DMS153 treated with DMSO at 0.1 percent for 48 hours (cell line): ENCODE measurements around the gene KLHL13.
A peak's percentile ranks its signal among the peaks of the same experiment; 100 is the strongest.
"Not testable (repeated sequence)": the region's sequence is repeated elsewhere in the genome, so short reads cannot be mapped to it uniquely, and the experiment has no call there.

ENCODE experiments used
- DNase-seq: peaks from one replicate; lab custom pipeline; 2025; ENCODE audit not compliant: unreplicated experiment; lab: John Stamatoyannopoulos, UW

The KLHL13 gene

DNA sequence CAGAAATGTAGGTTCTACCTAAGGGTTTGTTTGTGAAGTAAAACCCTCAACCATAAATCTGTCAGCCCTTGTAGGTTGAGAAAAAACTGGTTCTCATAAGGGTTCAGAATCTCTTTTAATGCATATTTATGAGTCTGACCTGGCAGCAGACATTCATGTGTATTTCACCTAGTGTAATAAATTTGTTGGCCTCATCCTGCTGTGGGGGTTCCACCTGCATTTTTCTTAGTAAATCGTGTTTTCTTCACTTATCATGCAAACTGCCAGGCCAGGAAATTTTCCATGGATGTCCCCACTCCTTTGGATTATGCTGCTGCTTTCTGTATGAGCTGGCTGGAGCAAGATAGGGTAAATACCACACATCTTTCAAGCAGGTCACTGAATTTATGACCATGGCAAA is 42.4 kb downstream of the KLHL13 start:
- DNase-seq, result no peak

DNA sequence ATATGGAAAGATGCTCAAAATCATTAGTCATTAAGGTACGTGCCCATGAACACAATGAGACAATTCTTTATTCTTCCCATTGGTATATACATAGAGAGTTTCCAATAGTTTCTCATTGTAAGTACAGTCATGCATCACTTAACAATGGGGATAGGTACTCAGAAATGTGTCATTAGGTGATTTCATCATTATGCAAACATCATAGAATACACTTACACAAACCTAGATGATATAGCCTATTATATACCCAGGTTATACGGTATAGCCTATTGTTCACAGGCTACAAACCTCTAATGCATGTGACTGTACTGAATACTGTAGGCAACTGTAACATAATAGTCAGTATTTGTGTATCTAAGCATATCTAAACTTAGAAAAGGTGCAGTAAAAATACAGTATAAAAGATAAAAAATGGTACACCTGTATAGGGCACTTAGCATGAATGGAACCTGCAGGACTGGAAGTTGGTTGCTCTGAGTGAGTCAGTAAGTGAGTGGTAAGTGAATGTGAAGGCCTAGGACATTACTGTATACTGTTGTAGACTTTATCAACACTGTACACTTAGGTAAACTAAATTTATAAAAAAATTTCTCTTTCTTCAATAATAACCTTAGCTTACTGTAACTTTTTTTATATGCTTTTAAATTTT is 49.6 kb downstream of the KLHL13 start:
- peak; percentile 50 for DNase-seq

- DNase-seq, result no peak
Measured at GRCh38 chrX:118062817-118063615, 53.6 kb downstream of the KLHL13 start.

DNA sequence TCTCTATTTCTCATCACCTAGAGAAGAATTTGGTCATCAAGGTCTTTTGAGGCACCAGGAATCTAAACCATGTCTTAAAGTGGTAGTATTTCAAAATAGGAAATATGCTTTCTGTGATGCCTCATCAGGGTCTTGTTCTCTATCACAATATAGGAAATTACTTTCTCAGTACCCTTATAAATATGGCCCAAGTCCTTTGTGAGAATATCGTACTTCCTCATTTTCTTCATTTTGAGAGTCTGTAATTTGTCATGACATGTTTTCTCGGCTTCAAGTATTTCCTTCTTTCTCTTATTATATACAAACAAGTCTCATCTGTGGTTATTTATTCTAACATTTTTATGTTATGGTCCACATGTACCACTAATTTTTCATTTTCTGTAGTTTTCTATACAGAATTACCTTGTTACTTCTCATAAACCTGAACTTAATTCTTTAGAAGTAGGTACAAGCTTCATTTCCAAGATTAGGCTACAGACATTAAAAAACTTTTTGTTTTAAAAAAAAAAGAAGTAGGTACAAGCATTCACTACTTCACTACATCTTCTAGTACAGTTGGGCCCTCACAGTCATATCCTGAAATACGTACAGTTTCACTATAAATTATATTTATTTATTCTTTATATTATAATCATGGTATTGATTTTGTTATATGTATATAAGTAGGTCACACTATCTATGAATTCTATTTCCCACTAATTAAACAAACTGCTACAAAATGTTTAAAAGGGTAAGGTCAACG is 54.4 kb downstream of the KLHL13 start:
- no peak for DNase-seq

GRCh38 chrX:118058924-118059323 is 57.7 kb downstream of the KLHL13 start:
- DNase-seq, result no peak

GRCh38 chrX:118056870-118057269 is 59.7 kb downstream of the KLHL13 start:
- DNase-seq, result no peak

GRCh38 chrX:118049713-118050112 is 66.9 kb downstream of the KLHL13 start:
- DNase-seq, result no peak

DNA sequence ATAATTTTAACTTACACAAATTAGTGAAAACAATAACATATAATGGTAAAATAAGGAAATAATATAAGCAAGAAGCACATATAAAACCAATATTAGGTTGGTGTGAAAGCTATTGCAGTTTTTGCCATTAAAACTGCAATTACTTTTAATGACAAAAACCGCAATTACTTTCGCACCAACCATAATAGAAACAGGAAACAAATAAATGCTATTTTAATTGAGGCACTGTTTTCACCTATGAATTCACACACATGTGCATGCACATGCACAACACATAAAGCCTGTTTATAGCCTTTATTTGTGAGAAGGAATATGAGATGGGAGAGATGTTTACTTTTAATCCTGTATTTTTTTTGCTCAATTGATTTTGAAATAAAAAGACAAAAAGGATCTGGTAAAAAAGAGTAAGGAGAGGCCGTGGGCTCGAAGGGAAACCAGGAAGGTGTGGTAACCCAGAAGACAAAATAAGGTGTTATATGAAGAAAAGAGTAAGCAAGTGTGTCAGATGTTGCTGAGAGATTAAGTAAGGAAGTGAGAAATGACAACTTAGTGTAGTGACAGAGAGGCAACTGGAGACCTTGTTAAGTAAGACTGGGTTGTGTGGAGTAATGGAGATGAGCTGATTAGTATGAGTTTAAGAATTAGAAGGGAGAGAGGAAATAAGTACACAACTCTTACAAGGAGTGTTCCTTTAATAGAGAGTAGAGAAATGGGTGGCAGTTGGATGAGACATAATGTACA is 69.0 kb downstream of the KLHL13 start:
- DNase-seq, result no peak

DNA sequence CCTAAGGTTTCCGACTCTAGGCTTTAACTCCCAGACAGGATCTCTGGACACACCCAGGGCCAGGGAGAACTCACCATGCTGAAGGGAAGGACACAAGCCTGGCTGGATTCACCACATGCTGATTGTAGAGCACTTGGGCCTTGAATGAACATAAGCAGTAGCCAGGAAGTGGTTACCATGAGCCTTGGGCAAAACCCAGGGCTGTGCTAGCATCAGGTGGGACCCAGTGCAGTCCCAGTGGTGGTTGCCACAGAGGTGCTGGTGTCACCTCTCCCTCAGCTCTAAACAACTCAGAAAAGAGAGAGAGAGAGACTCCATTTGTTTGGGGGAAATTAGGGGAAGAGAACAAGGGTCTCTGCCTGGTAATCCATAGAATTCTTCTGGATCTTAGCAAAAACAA is 77.0 kb downstream of the KLHL13 start:
- DNase-seq, result no peak

DNA sequence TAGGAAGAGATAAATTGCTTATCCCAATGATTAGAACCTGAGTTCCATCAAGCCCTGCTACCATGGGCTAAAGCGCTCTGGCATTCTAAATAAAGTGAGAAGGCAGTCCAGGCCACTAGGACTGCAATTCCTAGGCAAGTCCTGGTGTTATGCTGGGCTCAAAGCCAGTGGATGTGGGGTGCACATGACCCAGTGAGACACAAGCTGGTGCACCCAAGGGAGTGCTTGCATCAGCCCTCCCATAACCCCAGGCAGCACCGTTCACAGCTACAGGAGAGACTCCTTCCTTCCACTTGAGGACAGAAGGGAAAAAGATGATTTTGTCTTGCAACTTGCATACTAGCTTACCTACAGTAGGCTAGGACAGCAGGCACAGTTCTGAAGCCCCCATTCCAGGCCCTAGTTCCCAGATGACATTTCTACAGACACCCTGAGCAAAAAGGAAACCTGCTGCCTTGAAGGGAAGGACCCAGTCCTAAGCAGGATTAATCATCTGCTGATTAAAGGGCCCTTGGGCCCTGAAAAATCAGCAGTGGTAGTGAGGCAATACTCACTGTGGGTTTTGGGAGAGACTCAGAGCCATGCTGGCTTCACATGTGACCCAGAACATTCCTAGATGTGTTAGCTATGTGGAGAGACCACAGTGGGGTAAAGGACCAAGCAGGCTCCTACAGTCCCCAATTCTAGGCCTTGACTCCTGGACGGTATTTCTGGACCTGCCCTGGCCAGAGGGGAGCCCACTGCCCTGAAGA is 77.8 kb downstream of the KLHL13 start:
- no peak for DNase-seq

DNA sequence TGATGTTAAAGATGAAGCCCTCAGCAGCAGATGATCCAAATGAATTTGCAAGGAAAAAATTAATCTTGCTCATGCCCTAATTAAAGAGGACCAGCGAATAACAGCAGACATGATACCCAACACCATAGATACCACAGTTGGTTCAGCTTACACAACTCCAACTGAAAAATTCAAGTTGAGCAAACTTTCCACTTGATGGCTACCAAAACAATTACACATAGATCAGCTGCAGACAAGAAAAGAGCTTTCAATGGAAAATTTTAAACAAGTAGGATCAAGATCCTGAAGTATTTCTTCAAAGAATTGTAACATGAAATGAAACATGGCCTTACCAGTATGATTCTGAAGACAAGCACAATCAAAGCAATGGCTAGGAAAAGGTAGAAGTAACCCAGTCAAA is 90.0 kb downstream of the KLHL13 start:
- DNase-seq, result no peak

DNA sequence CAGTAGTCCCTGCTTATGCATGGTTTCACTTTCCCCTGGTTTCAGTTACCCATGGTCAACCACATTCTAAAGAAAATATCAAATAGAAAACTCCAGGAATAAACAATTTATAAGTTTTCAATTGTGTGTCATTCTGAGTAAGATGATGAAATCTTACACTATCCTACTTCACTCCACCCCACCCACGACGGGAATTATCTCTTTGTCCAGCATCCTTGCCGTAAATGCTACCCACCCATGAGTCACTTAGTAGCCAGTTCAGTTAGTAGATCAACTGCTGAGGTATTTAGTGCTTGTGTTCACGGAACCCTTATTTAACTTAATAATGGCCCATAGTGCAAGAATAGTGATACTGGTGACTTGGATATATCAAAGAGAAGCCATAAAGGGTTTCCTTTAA is 91.4 kb downstream of the KLHL13 start:
- DNase-seq, result no peak

DNA sequence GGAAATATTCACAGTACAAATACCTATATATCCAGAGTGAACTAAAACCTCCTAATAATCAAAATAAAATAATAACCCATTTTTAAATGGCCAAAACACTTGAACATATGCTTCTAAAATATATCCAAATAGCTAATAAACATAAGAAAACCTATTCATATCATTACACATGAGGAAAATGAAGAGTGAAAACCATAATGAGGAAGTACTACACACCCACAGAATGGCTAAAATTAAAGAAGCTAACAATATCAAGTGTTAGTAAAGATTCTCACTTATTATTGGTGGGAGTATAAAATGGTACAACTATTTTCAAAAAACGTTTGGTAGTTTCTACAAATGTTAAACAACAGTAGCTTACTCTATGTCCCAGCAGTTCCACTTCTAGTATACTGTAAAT is 92.1 kb downstream of the KLHL13 start:
- DNase-seq, result no peak

DNA sequence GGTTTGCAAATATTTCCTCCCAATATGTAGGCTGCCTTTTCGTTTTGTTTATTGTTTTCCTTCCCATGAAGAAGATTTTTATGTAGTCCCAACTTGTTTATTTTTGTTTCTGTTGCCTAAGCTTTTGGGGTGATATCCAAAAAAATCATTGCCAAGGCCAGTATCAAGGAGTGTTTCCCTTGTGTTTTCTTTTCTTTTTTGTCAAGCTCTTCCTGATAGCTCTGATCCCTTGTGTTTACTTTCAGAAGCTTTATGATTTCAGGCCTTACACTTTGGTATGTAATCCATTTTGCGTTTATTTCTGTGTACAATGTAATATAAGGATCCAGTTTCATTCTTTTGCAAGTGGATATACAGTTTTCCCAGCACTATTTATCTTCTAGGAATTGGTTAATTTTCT is 93.9 kb downstream of the KLHL13 start:
- DNase-seq, result no peak

DNA sequence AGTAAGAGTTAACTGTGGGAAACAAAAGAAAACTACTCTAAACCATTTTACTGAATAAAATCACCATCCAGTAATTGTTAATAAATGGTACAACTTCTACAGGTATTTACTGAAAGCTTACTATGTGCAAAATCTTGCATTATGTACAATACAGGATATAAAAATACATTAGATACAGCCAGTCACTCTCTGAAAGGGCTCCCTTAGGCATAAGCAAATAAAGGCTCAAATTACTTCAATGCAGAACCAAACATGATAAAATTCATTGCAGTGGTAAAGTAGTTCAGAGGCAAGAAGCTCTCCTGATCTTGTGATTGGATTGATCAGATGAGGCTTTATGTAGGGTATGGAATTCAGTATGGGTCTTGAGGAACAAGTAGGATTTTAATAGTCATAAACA is 100.2 kb downstream of the KLHL13 start:
- no peak for DNase-seq

GRCh38 chrX:118002417-118002816 is 114.2 kb downstream of the KLHL13 start:
- not testable (repeated sequence) for DNase-seq

DNA sequence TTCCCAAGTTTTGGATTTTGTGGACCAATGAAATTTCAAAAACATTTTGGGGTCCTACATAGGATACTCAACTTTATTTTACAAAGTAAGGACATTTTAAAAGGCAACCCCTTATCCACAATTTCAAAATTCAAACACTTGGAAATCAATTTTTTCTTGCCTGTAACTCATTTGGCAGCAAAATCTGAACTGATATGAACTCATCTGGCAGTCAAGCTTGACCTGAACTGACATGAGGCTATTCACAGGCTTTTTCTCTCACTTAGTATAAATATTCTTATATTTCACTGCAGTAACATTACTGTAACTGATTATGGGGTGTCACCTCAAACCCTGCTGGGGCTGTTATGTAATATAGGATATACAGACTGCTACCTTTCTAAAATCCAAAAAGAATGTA is 116.1 kb downstream of the KLHL13 start:
- DNase-seq, result no peak

DNA sequence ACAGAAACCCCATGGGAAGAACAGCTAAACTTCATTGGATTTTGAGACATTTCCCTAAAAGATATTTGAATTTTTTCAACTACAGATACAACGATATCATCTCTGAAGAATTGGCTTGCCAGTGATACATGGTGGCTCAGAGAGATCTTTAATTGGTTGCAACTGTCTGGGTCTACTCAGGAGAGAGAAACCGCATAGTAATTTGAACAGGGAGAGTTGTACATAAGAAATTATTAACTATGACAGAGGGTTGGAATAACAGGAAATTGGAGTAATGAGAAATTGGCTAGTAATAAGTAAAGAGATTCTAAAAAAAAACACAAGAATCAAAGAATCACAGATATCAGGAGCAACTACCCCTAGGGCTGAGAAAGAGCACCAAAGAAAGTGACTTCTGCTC is 118.4 kb downstream of the KLHL13 start:
- DNase-seq, result no peak

GRCh38 chrX:117996918-117997480 is 119.6 kb downstream of the KLHL13 start:
- DNase-seq, result no peak

- no peak for DNase-seq
Measured at GRCh38 chrX:117996408-117996807, 120.2 kb downstream of the KLHL13 start.
